ENCODE data around the gene PLPP4. TPM values are rescaled to one million over a fixed set of nuclear protein-coding genes. Genes with fewer than 3 reads are reported as not detected.

Gene PLPP4
- total RNA-seq, 1 experiment from 2014 or later, result not detected

GRCh38 chr10:120517196-120517595 lies 60.2 kb downstream of the PLPP4 start:
- no peaks in the 10 kb centered on the region for H3K27me3 ChIP-seq (ENCODE audit: insufficient read depth, low read length)
- H2AK5ac ChIP-seq (ENCODE audit: insufficient read length, low read length), result no peak overlapping the region
- no peak overlapping the region for H4K91ac ChIP-seq (ENCODE audit: insufficient read length, low read depth, low read length)
- no peaks in the 10 kb centered on the region for H4K20me1 ChIP-seq (ENCODE audit: control insufficient read depth, insufficient read depth, insufficient read length)
- H2BK12ac ChIP-seq (ENCODE audit: insufficient read length, low read depth, low read length), result no peak overlapping the region
- H3K79me2 ChIP-seq (ENCODE audit: insufficient read depth, low read length), result no peaks in the 10 kb centered on the region
- no peak overlapping the region for H2BK120ac ChIP-seq (ENCODE audit: low read depth, low read length, poor library complexity, severe bottlenecking)
- H2BK5ac ChIP-seq (ENCODE audit: insufficient read length, low read length), result no peak overlapping the region
- no peaks in the 10 kb centered on the region for H3K4me1 ChIP-seq (ENCODE audit: insufficient read depth, low read length)
- H4K5ac ChIP-seq (ENCODE audit: insufficient read length, low read depth, low read length), result no peak overlapping the region
- Mint-ChIP-seq H3K27ac (no peak overlapping the region), H3K4me1 (0 out of 4 replicates have a peak, but pooled peaks cover 0 to 3% of the 10 kb centered on the region in 2 experiments), H3K27me3 (ENCODE audit: low read depth) (peaks cover 29% of the 10 kb centered on the region), H3K9me3 (no peaks in the 10 kb centered on the region), H3K36me3 (ENCODE audit: insufficient read depth in 1 of 3, low read depth in 3 of 3) (no peaks in the 10 kb centered on the region), H3K4me3 (no peak overlapping the region)
- no peak overlapping the region for H3K27ac ChIP-seq (ENCODE audit: insufficient read length, low read depth, low read length)
- H3K18ac ChIP-seq (ENCODE audit: insufficient read length, low read depth, low read length), result no peak overlapping the region
- no peak overlapping the region for H2AFZ ChIP-seq (ENCODE audit: low read length)
- H3K9me3 ChIP-seq (ENCODE audit: control insufficient read depth, low read depth, low read length), result no peaks in the 10 kb centered on the region
- TF ChIP-seq, protein P1, sequence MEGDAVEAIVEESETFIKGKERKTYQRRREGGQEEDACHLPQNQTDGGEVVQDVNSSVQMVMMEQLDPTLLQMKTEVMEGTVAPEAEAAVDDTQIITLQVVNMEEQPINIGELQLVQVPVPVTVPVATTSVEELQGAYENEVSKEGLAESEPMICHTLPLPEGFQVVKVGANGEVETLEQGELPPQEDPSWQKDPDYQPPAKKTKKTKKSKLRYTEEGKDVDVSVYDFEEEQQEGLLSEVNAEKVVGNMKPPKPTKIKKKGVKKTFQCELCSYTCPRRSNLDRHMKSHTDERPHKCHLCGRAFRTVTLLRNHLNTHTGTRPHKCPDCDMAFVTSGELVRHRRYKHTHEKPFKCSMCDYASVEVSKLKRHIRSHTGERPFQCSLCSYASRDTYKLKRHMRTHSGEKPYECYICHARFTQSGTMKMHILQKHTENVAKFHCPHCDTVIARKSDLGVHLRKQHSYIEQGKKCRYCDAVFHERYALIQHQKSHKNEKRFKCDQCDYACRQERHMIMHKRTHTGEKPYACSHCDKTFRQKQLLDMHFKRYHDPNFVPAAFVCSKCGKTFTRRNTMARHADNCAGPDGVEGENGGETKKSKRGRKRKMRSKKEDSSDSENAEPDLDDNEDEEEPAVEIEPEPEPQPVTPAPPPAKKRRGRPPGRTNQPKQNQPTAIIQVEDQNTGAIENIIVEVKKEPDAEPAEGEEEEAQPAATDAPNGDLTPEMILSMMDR (conservative IDR thresholded peaks at IDR 0.05), result no peak
- no peak overlapping the region for H3K23ac ChIP-seq (ENCODE audit: insufficient read length, low read depth, low read length)
- no peak overlapping the region for H4K8ac ChIP-seq (replicated peaks; ENCODE audit: insufficient read length, low read depth, low read length)
- WGBS (ENCODE audit: extremely low coverage, insufficient read length, low lambda C conversion rate), result no CpG with 5 or more reads among the region's 5 CpGs
- no peak overlapping the region for H3K9ac ChIP-seq (ENCODE audit: extremely low read depth, insufficient read length, low read length)
- no peak overlapping the region for H3K4me2 ChIP-seq (ENCODE audit: insufficient read depth, insufficient read length, low read length)
- H2BK15ac ChIP-seq (ENCODE audit: low read depth, low read length), result no peak overlapping the region
- no peak overlapping the region for H2BK20ac ChIP-seq (ENCODE audit: low read depth, low read length, poor library complexity, severe bottlenecking)
- no peaks in the 10 kb centered on the region for H3K79me1 ChIP-seq (ENCODE audit: insufficient read depth, low read depth, low read length, poor library complexity, severe bottlenecking)
- no peaks in the 10 kb centered on the region for H3K23me2 ChIP-seq (ENCODE audit: insufficient read length, low read depth, low read length, poor library complexity, severe bottlenecking)
- no peak overlapping the region for H3K4ac ChIP-seq (ENCODE audit: low read depth, low read length)
- H3K14ac ChIP-seq (ENCODE audit: insufficient read depth, low read length), result no peak overlapping the region
- DNase-seq, result no peak
- H3K56ac ChIP-seq (ENCODE audit: insufficient read length, low read depth, low read length), result no peak overlapping the region
- no peak overlapping the region for H3T11ph ChIP-seq (ENCODE audit: low read length)

Data from H9 (cell line).